IMR-90 (cell line): Measurements from ENCODE around the gene TCF12. TPM values are rescaled to one million over a fixed set of nuclear protein-coding genes. Genes with fewer than 3 reads are reported as not detected.
A peak's percentile ranks its signal among the peaks of the same experiment; 100 is the strongest.

Experiments
- ATAC-seq: fragments of 200-7000 bp; cut with Tn5 transposase; 2 replicates; pipeline ENCODE4 v1.9.1; 2020; ENCODE audit warnings: low read depth, mild to moderate bottlenecking, moderate library complexity
- BruUV-seq: library from RNA; stranded (reverse); fragments of 400-500 nt; replicated peaks from 2 replicates; lab custom pipeline; 2021; lab: Mats Ljungman, UMichigan
- CTCF ChIA-PET: fragments of 300-600 bp; formaldehyde crosslinking; extraction: SDS; loops from one replicate; lab custom pipeline; 2021; ENCODE audit warnings: antibody characterized with exemption; lab: Yijun Ruan, JAX
- POLR2A ChIA-PET: fragments of 300-600 bp; sonication (Branson Sonifier 250); formaldehyde crosslinking; loops from one replicate; lab custom pipeline; 2022; ENCODE audit warnings: antibody characterized with exemption; ENCODE audit not compliant: unreplicated experiment; lab: Charles Lee
- DNase-seq: peaks from one replicate; pipeline ENCODE4 v3.0.0; 2013
- H2AFZ ChIP-seq: replicated peaks from 2 replicates; pipeline ENCODE3; 2013; ENCODE audit warnings: low read length, mild to moderate bottlenecking; ENCODE audit not compliant: poor library complexity
- H2AK5ac ChIP-seq: 2 replicates; pipeline ENCODE4 v1.6.1; 2013; ENCODE audit warnings: low read depth, low read length, inconsistent platforms
- H2AK9ac ChIP-seq: replicated peaks from 2 replicates; pipeline ENCODE3; 2013; ENCODE audit warnings: mild to moderate bottlenecking, low read depth, low read length, moderate library complexity; ENCODE audit not compliant: poor library complexity
- H2BK120ac ChIP-seq: 2 replicates; pipeline ENCODE4 v1.6.1; 2013; ENCODE audit warnings: low read depth, low read length, inconsistent platforms
- H2BK15ac ChIP-seq: 3 replicates; pipeline ENCODE4 v1.6.1; 2013; ENCODE audit warnings: low read depth, low read length, inconsistent platforms
- H2BK20ac ChIP-seq: 2 replicates; pipeline ENCODE4 v1.6.1; 2013; ENCODE audit warnings: low read depth, mild to moderate bottlenecking, inconsistent platforms, low read length, moderate library complexity
- H2BK5ac ChIP-seq: 2 replicates; pipeline ENCODE4 v1.6.1; 2013; ENCODE audit warnings: mild to moderate bottlenecking, low read depth, low read length, inconsistent platforms; ENCODE audit not compliant: poor library complexity, severe bottlenecking
- H3K14ac ChIP-seq: replicated peaks from 2 replicates; pipeline ENCODE4 v1.6.1; 2013; ENCODE audit warnings: low read depth, low read length, inconsistent platforms
- H3K18ac ChIP-seq: 2 replicates; pipeline ENCODE4 v1.6.1; 2013; ENCODE audit warnings: low read depth, low read length, control low read depth
- H3K23ac ChIP-seq: 2 replicates; pipeline ENCODE4 v1.6.1; 2013; ENCODE audit warnings: low read depth, low read length, inconsistent platforms
- H3K27ac ChIP-seq: 2 replicates; pipeline ENCODE4 v1.5.1; 2013; ENCODE audit warnings: mild to moderate bottlenecking, control low read depth, low read length; ENCODE audit not compliant: insufficient read depth
- H3K27me3 ChIP-seq: 2 replicates; pipeline ENCODE4 v1.6.1; 2013; ENCODE audit warnings: low read length; ENCODE audit not compliant: control insufficient read depth, insufficient read depth
- H3K36me3 ChIP-seq: 2 replicates; pipeline ENCODE4 v1.6.1; 2013; ENCODE audit warnings: low read length, mixed read lengths; ENCODE audit not compliant: control insufficient read depth, insufficient read depth
- H3K4ac ChIP-seq: 2 replicates; pipeline ENCODE4 v1.6.1; 2013; ENCODE audit warnings: low read depth, low read length, inconsistent platforms
- H3K4me1 ChIP-seq: 2 replicates; pipeline ENCODE4 v1.6.1; 2013; ENCODE audit warnings: low read length, mixed read lengths; ENCODE audit not compliant: control insufficient read depth, insufficient read depth
- H3K4me2 ChIP-seq: 2 replicates; pipeline ENCODE4 v1.6.1; 2013; ENCODE audit warnings: low read depth, mild to moderate bottlenecking, control low read depth, low read length, moderate library complexity
- H3K4me3 ChIP-seq: 2 replicates; pipeline ENCODE4 v1.5.1; 2013; ENCODE audit warnings: low read depth, mild to moderate bottlenecking, control low read depth, low read length, moderate library complexity; ENCODE audit not compliant: insufficient read depth
- H3K56ac ChIP-seq: 2 replicates; pipeline ENCODE4 v1.6.1; 2013; ENCODE audit warnings: low read length, inconsistent platforms; ENCODE audit not compliant: insufficient read depth; ENCODE audit errors: extremely low read depth
- H3K79me1 ChIP-seq, 2 experiments: 2 replicates each; pipeline ENCODE4 v1.6.1; 2013; ENCODE audit warnings: low read length in 2 of 2, inconsistent platforms in 1 of 2, low read depth in 1 of 2
- H3K9ac ChIP-seq: 2 replicates; pipeline ENCODE4 v1.6.1; 2013; ENCODE audit warnings: low read depth, low read length, control low read depth
- H3K9me1 ChIP-seq: 2 replicates; pipeline ENCODE4 v1.6.1; 2013; ENCODE audit warnings: low read length, inconsistent platforms; ENCODE audit not compliant: insufficient read depth
- H3K9me3 ChIP-seq: 2 replicates; pipeline ENCODE4 v1.6.1; 2013; ENCODE audit warnings: low read length; ENCODE audit not compliant: control insufficient read depth, insufficient read depth
- H4K20me1 ChIP-seq: 2 replicates; pipeline ENCODE4 v1.6.1; 2013; ENCODE audit warnings: low read length, inconsistent platforms; ENCODE audit not compliant: insufficient read depth
- H4K5ac ChIP-seq: 2 replicates; pipeline ENCODE4 v1.6.1; 2013; ENCODE audit warnings: mild to moderate bottlenecking, low read depth, low read length, control low read depth
- H4K8ac ChIP-seq, 2 experiments: 2 replicates each; pipeline ENCODE4 v1.6.1; 2013; ENCODE audit warnings: low read depth in 2 of 2, low read length in 2 of 2, control low read depth in 1 of 2, inconsistent platforms in 1 of 2
- H4K91ac ChIP-seq: 2 replicates; pipeline ENCODE4 v1.6.1; 2013; ENCODE audit warnings: low read depth, low read length, inconsistent platforms; ENCODE audit not compliant: insufficient read depth
- RAD21 ChIP-seq: IDR thresholded peaks from 2 replicates; pipeline ENCODE4 v1.6.1; 2012; ENCODE audit warnings: low read length, improper control_type of control experiment
- WGBS, 2 experiments: methylation state at CpG; one replicate each; pipeline versions ENCODE4 v1.1.5 to v1.1.7; 2013; ENCODE audit warnings: missing lambda C conversion rate in 2 of 2; ENCODE audit not compliant: insufficient read length in 1 of 2; ENCODE audit errors: extremely low coverage in 2 of 2; 5-methylcytosine and 5-hydroxymethylcytosine counted together
- dilution Hi-C: fragments of 300-500 bp; cut with HindIII; formaldehyde crosslinking; loops from one replicate; pipeline ENCODE4 v1.14.3; 2018; ENCODE audit warnings: low sequenced_read_pairs; ENCODE audit not compliant: unreplicated experiment
- in situ Hi-C: fragments of 300-500 bp; cut with MboI; formaldehyde crosslinking; loops from 3 replicates; pipeline ENCODE4 v1.14.3; 2019; ENCODE audit warnings: low sequenced_read_pairs, inconsistent platforms, mixed read lengths
- intact Hi-C: fragments of 100-400 bp; cut with micrococcal nuclease; formaldehyde crosslinking; loops from 2 replicates; pipeline ENCODE4 v1.10.0; 2022
- polyA plus RNA-seq, 3 experiments: library from polyadenylated mRNA; depleted of rRNA; stranded (reverse); fragments of >200 nt; gene quantifications; 2 replicates each; pipeline ENCODE4 v1.2.3, GENCODE V29; 2012; ENCODE audit warnings: low replicate concordance in 1 of 3
- total RNA-seq: library from RNA; depleted of rRNA; stranded (reverse); fragments of >200 nt; gene quantifications from 2 replicates; pipeline ENCODE4 v1.2.3, GENCODE V29; 2012
- TF ChIP-seq, protein P1 (sequence below): fragments of 150-350 bp; IDR thresholded peaks from 2 replicates; pipeline ENCODE4 v1.6.1; 2016; ENCODE audit warnings: low read depth, mild to moderate bottlenecking, low read length, moderate library complexity, borderline replicate concordance

The TCF12 gene
- total and polyA plus RNA-seq, 2 of the 4 experiments (the other 2 are of a cell fraction) = 79.4 to 160 TPM

DNA sequence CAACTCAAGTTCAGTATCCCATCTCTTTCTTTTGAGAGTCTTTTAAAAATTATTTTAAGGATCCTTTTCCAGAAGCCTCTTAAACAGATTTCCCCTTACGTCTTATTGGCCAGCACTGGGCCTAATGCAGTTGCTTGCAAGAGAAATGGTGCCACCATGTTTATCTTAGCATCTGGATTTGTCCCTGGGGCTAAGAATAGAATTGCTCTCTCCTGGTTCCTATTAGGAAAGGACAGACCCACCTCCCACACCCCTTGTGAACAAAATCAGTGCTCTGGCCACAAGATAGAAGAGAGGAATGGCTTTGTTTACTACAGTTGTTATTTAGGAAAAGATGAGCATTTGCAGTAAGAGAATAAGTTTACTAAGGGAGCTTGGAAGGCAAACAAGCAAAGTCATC lies 329.6 kb downstream of the TCF12 start:
- H2BK5ac ChIP-seq = peak overlapping the region; percentile 18
- no peak overlapping the region for H2BK120ac ChIP-seq
- no CpG with 5 or more reads among the region's 1 CpG for WGBS, 2 experiments
- peaks cover 7% of the 10 kb centered on the region for H3K4me1 ChIP-seq
- DNase-seq (no peak), ATAC-seq (no peak)
- peaks cover 22% of the 10 kb centered on the region for H3K36me3 ChIP-seq
- H3K23ac ChIP-seq = no peak overlapping the region
- H4K20me1 ChIP-seq = no peaks in the 10 kb centered on the region; the same call in 1 of the 2 replicates
- no peak overlapping the region for H3K14ac ChIP-seq
- ChIA-PET CTCF (no interaction called here), POLR2A (no interaction called here)
- H3K4me3 ChIP-seq = no peak overlapping the region
- H3K4ac ChIP-seq = no peak overlapping the region
- no peaks in the 10 kb centered on the region for H3K27me3 ChIP-seq
- BruUV-seq = no TSS peak
- H3K56ac ChIP-seq = no peak overlapping the region
- H3K79me1 ChIP-seq = peaks cover 4 to 35% of the 10 kb centered on the region in 2 experiments; a peak in 3 of 4 replicates
- intact Hi-C loops (no loop called here), in situ Hi-C loops (no loop called here), dilution Hi-C loops (no loop called here)
- no peak overlapping the region for H3K9ac ChIP-seq
- H3K9me3 ChIP-seq = peaks cover 2% of the 10 kb centered on the region; the same call in 1 of the 2 replicates
- no peak overlapping the region for H3K27ac ChIP-seq
- peaks cover under 1% of the 10 kb centered on the region for H3K9me1 ChIP-seq
- H2AK5ac ChIP-seq = no peak overlapping the region
- TF ChIP-seq, protein P1, sequence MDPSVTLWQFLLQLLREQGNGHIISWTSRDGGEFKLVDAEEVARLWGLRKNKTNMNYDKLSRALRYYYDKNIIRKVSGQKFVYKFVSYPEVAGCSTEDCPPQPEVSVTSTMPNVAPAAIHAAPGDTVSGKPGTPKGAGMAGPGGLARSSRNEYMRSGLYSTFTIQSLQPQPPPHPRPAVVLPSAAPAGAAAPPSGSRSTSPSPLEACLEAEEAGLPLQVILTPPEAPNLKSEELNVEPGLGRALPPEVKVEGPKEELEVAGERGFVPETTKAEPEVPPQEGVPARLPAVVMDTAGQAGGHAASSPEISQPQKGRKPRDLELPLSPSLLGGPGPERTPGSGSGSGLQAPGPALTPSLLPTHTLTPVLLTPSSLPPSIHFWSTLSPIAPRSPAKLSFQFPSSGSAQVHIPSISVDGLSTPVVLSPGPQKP = no peak
- TF ChIP-seq RAD21 = no peak
- no peak overlapping the region for H2AK9ac ChIP-seq
- no peak overlapping the region for H3K18ac ChIP-seq
- H4K8ac ChIP-seq = no peak overlapping the region
- no peak overlapping the region for H2BK15ac ChIP-seq
- no peak overlapping the region for H2AFZ ChIP-seq
- H4K5ac ChIP-seq = no peak overlapping the region
- no peak overlapping the region for H3K4me2 ChIP-seq
- H4K91ac ChIP-seq = no peak overlapping the region
- no peak overlapping the region for H2BK20ac ChIP-seq
